Omental fat pad (tissue), 4 donors: ENCODE measurements around the gene C1QTNF12. TPM values are rescaled to one million over a fixed set of nuclear protein-coding genes. Genes with fewer than 3 reads are reported as not detected.

ENCODE experiments used
- ATAC-seq: fragments of 150-250 bp; one replicate; pipeline ENCODE4 v1.9.1; 2016; ENCODE audit warnings: mild to moderate bottlenecking, moderate library complexity; ENCODE audit not compliant: low FRiP score
- DNase-seq: peaks from one replicate; pipeline ENCODE4 v3.0.0-alpha.2; 2019; ENCODE audit warnings: low spot score
- total RNA-seq, 4 donors: library from RNA; depleted of rRNA; stranded (reverse); fragments of >200 nt; gene quantifications; one replicate each; pipeline ENCODE4 v1.1.0, GENCODE V29; 2016
- TF ChIP-seq, protein P1 (sequence below), 3 donors: fragments of 450-650 bp; IDR thresholded peaks; one replicate each; pipeline ENCODE4 v1.5.1; 2016 to 2017; ENCODE audit warnings: antibody characterized with exemption in 3 of 3, mild to moderate bottlenecking in 3 of 3, moderate library complexity in 2 of 3

The C1QTNF12 gene
- total RNA-seq, 4 donors from 2014 or later: 1.0 to 5.2 (median 1.8) TPM; not detected in 1

- TF ChIP-seq, protein P1, sequence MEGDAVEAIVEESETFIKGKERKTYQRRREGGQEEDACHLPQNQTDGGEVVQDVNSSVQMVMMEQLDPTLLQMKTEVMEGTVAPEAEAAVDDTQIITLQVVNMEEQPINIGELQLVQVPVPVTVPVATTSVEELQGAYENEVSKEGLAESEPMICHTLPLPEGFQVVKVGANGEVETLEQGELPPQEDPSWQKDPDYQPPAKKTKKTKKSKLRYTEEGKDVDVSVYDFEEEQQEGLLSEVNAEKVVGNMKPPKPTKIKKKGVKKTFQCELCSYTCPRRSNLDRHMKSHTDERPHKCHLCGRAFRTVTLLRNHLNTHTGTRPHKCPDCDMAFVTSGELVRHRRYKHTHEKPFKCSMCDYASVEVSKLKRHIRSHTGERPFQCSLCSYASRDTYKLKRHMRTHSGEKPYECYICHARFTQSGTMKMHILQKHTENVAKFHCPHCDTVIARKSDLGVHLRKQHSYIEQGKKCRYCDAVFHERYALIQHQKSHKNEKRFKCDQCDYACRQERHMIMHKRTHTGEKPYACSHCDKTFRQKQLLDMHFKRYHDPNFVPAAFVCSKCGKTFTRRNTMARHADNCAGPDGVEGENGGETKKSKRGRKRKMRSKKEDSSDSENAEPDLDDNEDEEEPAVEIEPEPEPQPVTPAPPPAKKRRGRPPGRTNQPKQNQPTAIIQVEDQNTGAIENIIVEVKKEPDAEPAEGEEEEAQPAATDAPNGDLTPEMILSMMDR (IDR thresholded peaks at IDR 0.05): no peak
- ATAC-seq: no peak
- no peak for DNase-seq
Measured at GRCh38 chr1:1226566-1227362, 19.8 kb downstream of the C1QTNF12 start.

GRCh38 chr1:1225913-1226312 is 20.6 kb downstream of the C1QTNF12 start:
- TF ChIP-seq, protein P1 (IDR thresholded peaks at IDR 0.05): no peak
- ATAC-seq: no peak
- no peak for DNase-seq

GRCh38 chr1:1225238-1225845 is 21.2 kb downstream of the C1QTNF12 start:
- TF ChIP-seq, protein P1 (IDR thresholded peaks at IDR 0.05): no peak
- ATAC-seq (no peak), DNase-seq (no peak)

GRCh38 chr1:1223891-1224290 is 22.6 kb downstream of the C1QTNF12 start:
- no peak for DNase-seq

DNA sequence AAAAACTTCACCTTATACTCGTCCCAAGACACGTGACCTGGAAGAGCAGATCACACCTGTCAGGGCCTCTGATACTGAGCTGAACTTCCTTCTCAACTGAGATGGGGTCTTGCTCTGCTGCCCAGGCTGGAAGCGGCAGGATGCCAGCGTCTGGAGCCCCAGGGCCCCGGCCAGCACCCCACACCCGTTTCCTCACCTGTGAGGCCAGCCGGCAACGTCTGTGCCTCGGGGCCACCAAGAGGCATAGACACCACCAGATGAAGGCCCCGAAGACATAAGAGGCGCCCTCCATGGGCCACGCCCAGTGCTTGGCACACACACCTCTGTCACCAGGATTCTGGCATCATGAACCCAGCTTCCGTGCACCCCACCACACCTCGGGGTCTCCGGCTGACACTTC is 23.2 kb downstream of the C1QTNF12 start:
- ATAC-seq (no peak), DNase-seq (no peak)
- TF ChIP-seq, protein P1 (IDR thresholded peaks at IDR 0.05): no peak

More at GRCh38 chr1:1223891-1224290, 22.6 kb downstream of the C1QTNF12 start:
- ATAC-seq: no peak
- TF ChIP-seq, protein P1 (IDR thresholded peaks at IDR 0.05): no peak

DNA sequence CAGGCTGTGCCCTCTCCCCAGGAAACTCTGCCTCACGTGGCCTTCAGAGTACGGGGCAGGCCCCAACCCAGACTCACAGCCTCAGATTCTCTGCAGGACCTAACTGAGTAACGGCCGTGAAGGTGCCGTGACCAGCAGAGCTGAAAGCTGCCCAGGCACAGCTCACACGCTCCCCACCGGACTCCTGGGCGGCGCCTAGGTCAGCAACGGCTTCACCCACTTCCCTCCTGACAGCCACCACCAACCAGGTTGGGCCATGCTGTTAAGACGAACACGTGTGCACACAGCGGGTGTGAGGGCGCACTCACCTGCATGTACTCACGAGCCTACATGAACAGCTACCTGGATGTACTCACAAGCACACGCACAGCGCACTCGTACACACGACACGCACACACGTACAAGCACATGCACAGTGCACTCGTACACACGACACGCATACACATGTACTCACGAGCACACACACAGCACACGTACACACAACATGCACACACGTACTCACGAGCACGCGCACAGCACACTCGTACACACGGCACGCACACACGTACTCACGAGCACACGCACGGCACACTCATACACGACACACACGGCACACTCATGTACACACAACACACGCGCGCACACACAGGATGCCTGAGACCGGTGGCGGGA is 23.8 kb downstream of the C1QTNF12 start:
- ATAC-seq (no peak), DNase-seq (no peak)
- TF ChIP-seq, protein P1 (IDR thresholded peaks at IDR 0.05): no peak
